RWPE1 (cell line): Measurements from ENCODE around the gene SPINT2.

Experiments
- CTCF ChIA-PET: fragments of 350-600 bp; sonication (Branson Sonifier 250); formaldehyde crosslinking; extraction: SDS; loops from one replicate; lab custom pipeline; 2021; lab: Yijun Ruan, JAX
- POLR2A ChIA-PET: fragments of 400-600 bp; formaldehyde crosslinking; extraction: SDS; loops from one replicate; lab custom pipeline; 2020; ENCODE audit warnings: antibody characterized with exemption; ENCODE audit not compliant: low non-redundant PET; lab: Yijun Ruan, JAX
- DNase-seq: peaks from one replicate; pipeline ENCODE4 v3.0.0; 2012; ENCODE audit warnings: low spot score
- H3K27ac ChIP-seq: fragments of 450-650 bp; 2 replicates; pipeline ENCODE4 v1.5.1; 2017
- TF ChIP-seq, protein P1 (sequence below): fragments of 450-650 bp; conservative IDR thresholded peaks from 2 replicates; pipeline ENCODE4 v1.5.1; 2017; ENCODE audit warnings: low read depth, mild to moderate bottlenecking

The SPINT2 gene

DNA sequence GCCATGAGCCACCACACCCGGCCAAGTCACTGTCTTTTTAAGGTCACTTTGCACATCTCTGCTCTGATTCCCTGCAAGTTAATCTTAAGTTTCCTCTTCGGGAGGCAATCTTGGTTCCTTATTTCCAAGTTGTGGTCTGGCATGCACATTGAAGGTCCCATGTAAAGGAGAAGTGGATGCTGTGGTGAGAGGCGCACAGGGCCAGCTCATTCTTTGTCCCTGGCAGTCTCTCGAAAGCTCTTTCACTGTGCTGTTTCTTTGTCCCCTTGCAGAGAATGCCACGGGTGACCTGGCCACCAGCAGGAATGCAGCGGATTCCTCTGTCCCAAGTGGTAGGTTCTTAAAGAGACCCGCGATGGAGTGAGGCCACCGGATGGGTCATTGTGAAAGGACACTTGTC is 23.2 kb downstream of the SPINT2 start:
- POLR2A ChIA-PET, result interaction anchor here (0.6 kb wide), 1 partner anchor 23 kb away, joined by 8 read pairs; no protein-coding TSS in a partner anchor
- CTCF ChIA-PET, result no interaction called here
- TF ChIP-seq, protein P1, sequence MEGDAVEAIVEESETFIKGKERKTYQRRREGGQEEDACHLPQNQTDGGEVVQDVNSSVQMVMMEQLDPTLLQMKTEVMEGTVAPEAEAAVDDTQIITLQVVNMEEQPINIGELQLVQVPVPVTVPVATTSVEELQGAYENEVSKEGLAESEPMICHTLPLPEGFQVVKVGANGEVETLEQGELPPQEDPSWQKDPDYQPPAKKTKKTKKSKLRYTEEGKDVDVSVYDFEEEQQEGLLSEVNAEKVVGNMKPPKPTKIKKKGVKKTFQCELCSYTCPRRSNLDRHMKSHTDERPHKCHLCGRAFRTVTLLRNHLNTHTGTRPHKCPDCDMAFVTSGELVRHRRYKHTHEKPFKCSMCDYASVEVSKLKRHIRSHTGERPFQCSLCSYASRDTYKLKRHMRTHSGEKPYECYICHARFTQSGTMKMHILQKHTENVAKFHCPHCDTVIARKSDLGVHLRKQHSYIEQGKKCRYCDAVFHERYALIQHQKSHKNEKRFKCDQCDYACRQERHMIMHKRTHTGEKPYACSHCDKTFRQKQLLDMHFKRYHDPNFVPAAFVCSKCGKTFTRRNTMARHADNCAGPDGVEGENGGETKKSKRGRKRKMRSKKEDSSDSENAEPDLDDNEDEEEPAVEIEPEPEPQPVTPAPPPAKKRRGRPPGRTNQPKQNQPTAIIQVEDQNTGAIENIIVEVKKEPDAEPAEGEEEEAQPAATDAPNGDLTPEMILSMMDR, result no peak
- peak overlapping the region; percentile 27 for H3K27ac ChIP-seq
- no peak for DNase-seq

DNA sequence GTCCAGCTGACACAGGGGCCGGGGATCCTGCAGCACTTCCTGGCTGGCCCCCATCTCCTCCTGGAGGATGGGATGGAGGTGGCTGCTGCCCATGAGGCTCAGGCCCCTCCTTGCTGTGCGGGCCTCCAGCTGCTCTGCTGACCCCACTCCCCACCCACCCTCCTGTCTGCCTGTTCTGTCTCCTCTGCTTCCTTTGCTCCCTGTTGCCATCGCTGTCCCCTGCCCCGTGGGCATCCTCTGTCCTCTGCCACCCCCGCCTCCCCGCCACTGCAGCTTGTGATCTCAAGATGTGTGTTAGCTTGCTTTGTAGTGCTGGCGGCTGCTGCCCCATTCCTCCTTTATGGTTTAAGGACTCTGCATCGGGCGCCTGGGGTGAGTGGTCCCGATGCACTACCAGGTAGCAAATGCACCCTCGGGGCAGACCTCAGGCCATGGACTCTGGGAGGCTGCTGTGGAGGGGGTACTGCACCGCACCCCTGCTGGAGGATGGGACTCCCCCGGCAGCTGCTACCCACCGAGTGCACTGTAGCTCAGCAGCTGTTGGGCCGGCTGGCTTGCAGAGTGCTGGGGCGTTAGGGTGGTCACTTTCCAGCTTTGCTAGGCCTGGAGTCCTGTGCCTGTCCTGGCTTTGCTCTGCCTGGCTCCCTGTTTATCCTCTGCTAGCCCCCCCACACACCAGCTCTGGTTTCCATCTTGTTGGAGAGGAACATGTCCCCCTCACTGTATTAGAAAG is 23.9 kb downstream of the SPINT2 start:
- POLR2A ChIA-PET, result interaction anchor here (0.6 to 0.7 kb wide), 2 partner anchors 24 to 86 kb away, joined by 3 to 8 read pairs; partner anchors contain the start of gene PSMD8
- TF ChIP-seq, protein P1, result no peak
- DNase-seq, result no peak
- peak overlapping the region; percentile 27 for H3K27ac ChIP-seq
- CTCF ChIA-PET, result interaction anchor here (0.6 to 1.0 kb wide), 2 partner anchors 22 to 45 kb away, joined by 4 read pairs; no protein-coding TSS in a partner anchor

DNA sequence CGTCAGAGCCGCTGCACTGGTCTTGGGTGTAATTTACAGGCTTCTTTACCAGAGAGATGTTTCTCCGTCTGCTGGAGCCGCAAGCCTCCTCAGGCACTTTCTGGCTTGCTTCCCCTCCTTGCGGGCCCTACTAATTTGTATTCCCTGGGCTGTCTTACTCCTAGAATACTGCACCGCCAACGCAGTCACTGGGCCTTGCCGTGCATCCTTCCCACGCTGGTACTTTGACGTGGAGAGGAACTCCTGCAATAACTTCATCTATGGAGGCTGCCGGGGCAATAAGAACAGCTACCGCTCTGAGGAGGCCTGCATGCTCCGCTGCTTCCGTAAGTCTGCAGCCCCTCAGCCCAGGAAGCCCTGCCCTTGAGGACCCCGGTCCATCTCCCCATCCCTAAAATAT is 25.6 kb downstream of the SPINT2 start:
- TF ChIP-seq, protein P1, result no peak
- ChIA-PET POLR2A (interaction anchor here (0.8 to 1.4 kb wide), 2 partner anchors 15 to 24 kb away, joined by 4 to 7 read pairs; partner anchors contain the start of gene C19orf33), CTCF (interaction anchor here (0.6 kb wide), 1 partner anchor 307 kb away, joined by 3 read pairs; no protein-coding TSS in a partner anchor)
- no peak for DNase-seq
- peak overlapping the region; percentile 92 for H3K27ac ChIP-seq

DNA sequence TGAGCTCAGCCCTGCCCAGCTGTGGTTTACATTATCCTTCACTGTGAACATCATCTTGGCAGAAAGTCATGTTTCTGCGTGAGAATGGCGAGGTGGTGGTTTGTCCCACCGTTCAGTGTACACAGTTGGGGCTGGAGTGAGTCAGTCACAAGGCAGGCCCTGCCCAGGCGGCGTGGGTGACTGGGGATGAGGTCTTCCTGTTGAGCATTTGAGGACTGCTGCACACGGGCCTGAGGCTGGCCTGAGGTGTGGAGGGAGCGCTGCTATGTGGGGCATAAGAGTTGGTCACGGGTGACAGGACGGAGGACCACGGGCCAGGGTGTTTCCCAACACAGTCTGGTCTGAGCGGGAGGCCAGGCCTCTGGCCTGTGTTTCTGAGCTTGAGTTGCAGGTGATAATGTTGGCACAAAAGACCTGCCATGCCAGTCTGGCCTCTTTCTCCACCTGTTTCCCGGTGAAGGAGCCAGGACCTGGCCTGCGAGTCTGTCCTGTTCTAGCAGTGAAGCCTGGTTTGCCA is 26.3 kb downstream of the SPINT2 start:
- POLR2A ChIA-PET, result interaction anchor here (0.8 to 1.4 kb wide), 3 partner anchors 14 to 25 kb away, joined by 4 to 7 read pairs (median 5); partner anchors contain the start of gene C19orf33
- TF ChIP-seq, protein P1, result no peak
- H3K27ac ChIP-seq, result peak overlapping the region; percentile 92
- peak; percentile 76 for DNase-seq
- CTCF ChIA-PET, result interaction anchor here (0.8 kb wide), 1 partner anchor 20 kb away, joined by 5 read pairs; no protein-coding TSS in a partner anchor

DNA sequence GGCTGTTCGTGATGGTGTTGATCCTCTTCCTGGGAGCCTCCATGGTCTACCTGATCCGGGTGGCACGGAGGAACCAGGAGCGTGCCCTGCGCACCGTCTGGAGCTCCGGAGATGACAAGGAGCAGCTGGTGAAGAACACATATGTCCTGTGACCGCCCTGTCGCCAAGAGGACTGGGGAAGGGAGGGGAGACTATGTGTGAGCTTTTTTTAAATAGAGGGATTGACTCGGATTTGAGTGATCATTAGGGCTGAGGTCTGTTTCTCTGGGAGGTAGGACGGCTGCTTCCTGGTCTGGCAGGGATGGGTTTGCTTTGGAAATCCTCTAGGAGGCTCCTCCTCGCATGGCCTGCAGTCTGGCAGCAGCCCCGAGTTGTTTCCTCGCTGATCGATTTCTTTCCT is 27.5 kb downstream of the SPINT2 start:
- POLR2A ChIA-PET, result no interaction called here
- no peak for DNase-seq
- CTCF ChIA-PET, result interaction anchor here (0.5 to 0.8 kb wide), 2 partner anchors 20 to 21 kb away, joined by 3 to 5 read pairs; no protein-coding TSS in a partner anchor
- peak overlapping the region; percentile 92 for H3K27ac ChIP-seq
- TF ChIP-seq, protein P1, result no peak

DNA sequence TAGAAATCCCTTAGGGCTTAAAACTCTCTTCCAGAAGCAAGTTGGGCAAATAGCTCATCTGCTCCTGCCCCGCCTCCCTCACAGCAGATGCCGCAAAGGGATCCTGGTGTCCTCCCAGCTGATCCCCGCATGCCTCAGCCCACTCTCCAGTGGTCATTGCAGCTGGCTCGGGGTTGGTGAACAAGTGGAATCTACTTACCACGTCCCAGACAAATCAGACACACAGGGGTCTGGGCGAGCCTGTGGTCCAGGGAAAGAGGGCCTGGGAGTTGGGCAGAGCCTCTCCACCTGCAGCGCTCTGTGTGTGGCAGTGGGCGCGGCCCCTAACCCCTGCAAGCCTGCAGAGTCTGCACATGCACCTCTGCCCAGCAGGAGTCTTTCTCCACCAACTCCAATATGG is 28.9 kb downstream of the SPINT2 start:
- no peak for DNase-seq
- peak overlapping the region; percentile 99 for H3K27ac ChIP-seq
- TF ChIP-seq, protein P1, result no peak
- ChIA-PET POLR2A (no interaction called here), CTCF (no interaction called here)
